GM23338 (cell line): Measurements from ENCODE around the gene SEMA4D. TPM values are rescaled to one million over a fixed set of nuclear protein-coding genes. Genes with fewer than 3 reads are reported as not detected.

Experiments
- ATAC-seq: fragments of 200-7000 bp; cut with Tn5 transposase; 3 replicates; pipeline ENCODE4 v1.9.1; 2020
- DNase-seq: peaks from one replicate; pipeline ENCODE4 v3.0.0-alpha.2; 2015; ENCODE audit warnings: low spot score
- H2AFZ ChIP-seq: fragments of 200-600 bp; sonication (generic); 2 replicates; pipeline ENCODE4 v1.8.0; 2016; ENCODE audit warnings: antibody characterized with exemption, mild to moderate bottlenecking, moderate library complexity
- H3F3A ChIP-seq: fragments of 200-600 bp; sonication (generic); replicated peaks from 2 replicates; pipeline ENCODE4 v1.8.0; 2017; ENCODE audit warnings: antibody characterized with exemption, mixed run types, low read depth
- H3K27ac ChIP-seq: fragments of 200-600 bp; sonication (generic); 2 replicates; pipeline ENCODE4 v1.6.1; 2016; ENCODE audit warnings: low read depth
- H3K27me3 ChIP-seq: fragments of 200-600 bp; sonication (generic); 2 replicates; pipeline ENCODE4 v1.8.0; 2016; ENCODE audit warnings: mild to moderate bottlenecking, mixed run types, moderate library complexity; ENCODE audit not compliant: insufficient read depth
- H3K36me3 ChIP-seq: fragments of 200-600 bp; sonication (generic); 2 replicates; pipeline ENCODE4 v1.8.0; 2016; ENCODE audit warnings: mild to moderate bottlenecking; ENCODE audit not compliant: insufficient read depth
- H3K4me1 ChIP-seq: fragments of 200-600 bp; sonication (generic); 2 replicates; pipeline ENCODE4 v1.8.0; 2016; ENCODE audit warnings: mild to moderate bottlenecking, moderate library complexity; ENCODE audit not compliant: insufficient read depth
- H3K4me2 ChIP-seq: fragments of 200-600 bp; sonication (generic); 2 replicates; pipeline ENCODE4 v1.7.1; 2017; ENCODE audit warnings: mixed run types
- H3K4me3 ChIP-seq: fragments of 200-600 bp; sonication (generic); 2 replicates; pipeline ENCODE4 v1.6.1; 2016; ENCODE audit warnings: mixed run types
- H3K79me2 ChIP-seq: fragments of 200-600 bp; sonication (generic); replicated peaks from 2 replicates; pipeline ENCODE4 v1.8.0; 2017; ENCODE audit warnings: mild to moderate bottlenecking; ENCODE audit not compliant: insufficient read depth
- H3K9me2 ChIP-seq: fragments of 200-600 bp; sonication (generic); 2 replicates; pipeline ENCODE4 v1.8.0; 2017; ENCODE audit not compliant: insufficient read depth
- H4K20me1 ChIP-seq: fragments of 200-600 bp; sonication (generic); replicated peaks from 2 replicates; pipeline ENCODE4 v1.8.0; 2017; ENCODE audit warnings: mild to moderate bottlenecking; ENCODE audit not compliant: insufficient read depth
- H3K27ac Mint-ChIP-seq: 2 replicates; pipeline ENCODE4 v1.8.0; 2020; ENCODE audit warnings: inconsistent platforms, mild to moderate bottlenecking, moderate library complexity, mixed read lengths
- H3K27me3 Mint-ChIP-seq: 3 replicates; pipeline ENCODE4 v1.8.0; 2022; ENCODE audit warnings: low read depth, mild to moderate bottlenecking, moderate library complexity, mixed read lengths, inconsistent platforms; ENCODE audit not compliant: insufficient read depth, poor library complexity
- H3K36me3 Mint-ChIP-seq: 3 replicates; pipeline ENCODE4 v1.8.0; 2021; ENCODE audit warnings: low read depth, mild to moderate bottlenecking, inconsistent platforms, moderate library complexity, mixed read lengths
- H3K4me1 Mint-ChIP-seq: 3 replicates; pipeline ENCODE4 v1.8.0; 2020; ENCODE audit warnings: mild to moderate bottlenecking, inconsistent platforms, mixed read lengths
- H3K4me3 Mint-ChIP-seq: 3 replicates; pipeline ENCODE4 v1.8.0; 2021; ENCODE audit warnings: moderate library complexity, mild to moderate bottlenecking, inconsistent platforms, mixed read lengths
- H3K9me3 Mint-ChIP-seq: 3 replicates; pipeline ENCODE4 v1.8.0; 2020; ENCODE audit warnings: moderate library complexity, mild to moderate bottlenecking, inconsistent platforms, mixed read lengths
- CTCF ChIP-seq, 2 experiments: fragments of 200-600 bp in 1 of 2; sonication (generic) in 1 of 2; conservative IDR thresholded peaks; 2 replicates each; pipeline versions ENCODE4 v1.5.1 to v1.6.1; 2016 to 2017; ENCODE audit warnings: antibody characterized with exemption in 2 of 2, low read depth in 2 of 2, mild to moderate bottlenecking in 2 of 2, moderate library complexity in 1 of 2
- JUNB ChIP-seq: IDR thresholded peaks from one replicate; pipeline ENCODE4 v1.6.1; 2016; ENCODE audit warnings: antibody characterized with exemption; ENCODE audit not compliant: unreplicated experiment
- POLR2AphosphoS5 ChIP-seq: IDR thresholded peaks from 2 replicates; pipeline ENCODE4 v1.6.1; 2016; ENCODE audit warnings: antibody characterized with exemption, low read depth
- REST ChIP-seq: IDR thresholded peaks from one replicate; pipeline ENCODE4 v1.6.1; 2018; ENCODE audit warnings: antibody characterized with exemption; ENCODE audit not compliant: unreplicated experiment
- STAT1 ChIP-seq: IDR thresholded peaks from one replicate; pipeline ENCODE4 v1.6.1; 2016; ENCODE audit warnings: antibody characterized with exemption; ENCODE audit not compliant: unreplicated experiment
- ZNF331 ChIP-seq: fragments of 250-450 bp; sonication (Bioruptor Pico); IDR thresholded peaks from 2 replicates; pipeline ENCODE4 v1.5.0; 2020; ENCODE audit warnings: low read depth, mild to moderate bottlenecking, moderate library complexity
- ZNF462 ChIP-seq: fragments of 250-450 bp; sonication (Bioruptor Pico); IDR thresholded peaks from 2 replicates; pipeline ENCODE4 v1.5.0; 2020; ENCODE audit warnings: mild to moderate bottlenecking, moderate library complexity
- polyA plus RNA-seq: library from polyadenylated mRNA; unstranded; fragments of >200 nt; fragmentation: Nextera tagmentation; extraction: Ambion mirVana; gene quantifications from 2 replicates; pipeline ENCODE4 v1.2.1, GENCODE V29; 2016
- total RNA-seq: library from RNA; depleted of rRNA; stranded (reverse); fragments of >200 nt; shearing (Covaris generic); gene quantifications from 2 replicates; pipeline ENCODE4 v1.2.3, GENCODE V29; 2014

Gene SEMA4D
- total and polyA plus RNA-seq, 2 experiments from 2014 or later = 19.3 to 63.0 TPM

GRCh38 chr9:89524963-89525362, 27.1 kb upstream of the SEMA4D start (continued):
- TF ChIP-seq ZNF462 (CRISPR knock-in tag) = no peak

- ATAC-seq (no peak), DNase-seq (no peak)
- no peaks in the 10 kb centered on the region for H3F3A ChIP-seq
- peaks cover 3% of the 10 kb centered on the region; the same call in 1 of the 2 replicates for H3K9me2 ChIP-seq
- H3K27ac Mint-ChIP-seq = no peak overlapping the region
- H3K4me2 ChIP-seq = no peak overlapping the region
- no peak overlapping the region for H3K27ac ChIP-seq
- no peak overlapping the region for H3K4me3 ChIP-seq
- H3K27me3 Mint-ChIP-seq = peaks cover 11% of the 10 kb centered on the region
- no peaks in the 10 kb centered on the region for H3K79me2 ChIP-seq
- peaks cover 4% of the 10 kb centered on the region; the same call in 2 of the 3 replicates for H3K4me1 Mint-ChIP-seq
- peaks cover 6% of the 10 kb centered on the region; the same call in 2 of the 3 replicates for H3K9me3 Mint-ChIP-seq
- H3K36me3 ChIP-seq = no peaks in the 10 kb centered on the region
- H3K27me3 ChIP-seq = no peaks in the 10 kb centered on the region
- no peak overlapping the region for H3K4me3 Mint-ChIP-seq
- H3K4me1 ChIP-seq = no peaks in the 10 kb centered on the region
- H3K36me3 Mint-ChIP-seq = no peaks in the 10 kb centered on the region
- no peaks in the 10 kb centered on the region for H4K20me1 ChIP-seq
- no peak overlapping the region for H2AFZ ChIP-seq
- TF ChIP-seq ZNF331 (CRISPR knock-in tag) (no peak), STAT1 (no peak), JUNB (no peak), CTCF (conservative IDR thresholded peaks at IDR 0.05; ENCODE audit: low read depth in 2 of 2) (no peak), REST (no peak), POLR2AphosphoS5 (no peak)
Observed at GRCh38 chr9:89523948-89524347, 26.0 kb upstream of the SEMA4D start.
